NCI-H69 (cell line): Measurements from ENCODE around the gene EEIG2.
"Not testable (repeated sequence)": the region's sequence is repeated elsewhere in the genome, so short reads cannot be mapped to it uniquely, and the experiment has no call there.

Experiments used
- DNase-seq: peaks from one replicate; lab custom pipeline; 2025; lab: John Stamatoyannopoulos, UW

Gene EEIG2

GRCh38 chr1:108547493-108547892, 12.4 kb upstream of the EEIG2 start:
- not testable (repeated sequence) for DNase-seq

DNA sequence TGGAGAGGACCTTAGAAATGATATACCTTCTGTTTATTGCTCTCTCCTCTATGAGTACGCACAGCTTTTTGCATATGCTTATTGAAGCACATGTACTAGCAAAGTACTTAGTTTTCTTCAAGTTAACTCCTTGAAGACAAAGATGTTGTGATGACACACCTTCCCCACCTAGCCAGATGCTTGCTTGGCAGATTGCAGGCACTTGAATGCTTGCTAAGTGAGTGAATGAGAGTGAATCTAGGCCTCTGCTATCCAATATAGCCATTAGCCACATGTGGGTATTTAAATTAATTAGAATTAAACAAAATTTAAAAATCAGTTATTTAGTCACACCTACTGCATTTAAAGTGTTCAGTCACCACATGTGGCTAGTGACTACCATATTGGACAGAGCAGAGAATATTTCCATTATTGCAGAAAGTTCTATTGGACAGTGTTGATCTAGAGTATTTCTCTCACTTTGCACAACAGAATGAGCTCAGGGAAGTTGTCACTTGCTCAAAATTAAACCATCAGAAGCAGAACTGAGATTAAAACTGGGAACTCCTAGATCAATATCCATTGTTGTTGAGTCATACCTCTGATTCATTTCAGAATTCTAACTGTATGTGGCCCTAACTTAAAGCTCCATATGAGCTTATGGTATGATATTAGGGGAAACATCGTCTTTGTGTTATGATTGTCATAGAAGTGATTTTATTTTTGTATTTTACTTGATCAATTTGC, 8.6 kb upstream of the EEIG2 start:
- DNase-seq, result no peak

GRCh38 chr1:108553905-108554304, 6.0 kb upstream of the EEIG2 start:
- DNase-seq, result no peak

- DNase-seq, result no peak
Measured at GRCh38 chr1:108554682-108555427, 5.0 kb upstream of the EEIG2 start.

DNA sequence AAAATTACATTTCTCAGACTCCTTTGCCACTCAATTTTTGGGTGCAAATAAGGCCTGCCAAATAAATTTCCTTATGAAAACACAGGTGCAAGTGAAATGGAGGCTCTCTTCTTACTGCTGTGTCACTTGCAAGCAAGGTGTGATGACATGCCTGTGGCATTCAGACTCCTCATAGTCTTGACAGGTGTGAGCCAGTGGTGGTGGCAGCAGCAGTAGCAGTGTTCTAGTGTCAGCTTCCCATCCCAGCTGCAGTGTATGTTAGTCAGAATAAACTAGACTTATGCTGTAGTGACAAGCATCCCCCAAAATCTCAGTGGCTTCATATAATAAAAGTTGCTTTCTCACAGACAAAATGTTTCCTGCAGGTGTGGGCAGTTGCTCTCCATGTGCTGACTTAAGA, 3.8 kb upstream of the EEIG2 start:
- DNase-seq, result no peak

- no peak for DNase-seq
Measured at GRCh38 chr1:108556499-108556898, 3.4 kb upstream of the EEIG2 start.

GRCh38 chr1:108557296-108557695, 2.6 kb upstream of the EEIG2 start:
- no peak for DNase-seq

GRCh38 chr1:108560189-108560873, 431 bp downstream of the EEIG2 start:
- DNase-seq, result peak; percentile 52

DNA sequence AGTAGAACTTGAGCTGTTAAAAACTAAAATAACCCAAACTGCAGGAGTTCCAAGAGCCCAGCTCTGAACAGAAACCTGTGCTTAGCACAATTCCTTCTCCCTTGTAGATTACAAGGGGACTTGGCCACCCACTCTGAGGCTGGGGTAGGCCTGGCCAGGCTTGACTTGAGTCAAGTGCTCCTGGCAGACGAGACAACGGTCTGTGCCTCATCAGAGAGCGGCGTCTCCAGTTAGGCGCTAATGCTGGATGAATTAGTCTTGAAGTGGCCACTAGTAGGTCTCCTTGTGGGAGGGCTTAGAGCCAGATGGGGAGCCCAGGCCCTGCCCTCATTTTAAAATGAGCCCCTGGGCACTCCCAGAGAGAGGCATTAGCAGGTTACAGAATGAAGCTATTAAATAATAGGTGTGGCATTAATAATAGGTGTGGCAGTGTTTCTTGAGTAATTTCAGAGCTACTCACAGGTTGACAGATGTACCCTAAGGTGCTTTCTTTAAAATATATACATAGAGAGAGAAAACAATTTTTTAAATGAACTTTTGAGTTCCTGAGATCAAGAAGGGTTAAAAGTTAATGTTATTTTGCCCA, 1.1 kb downstream of the EEIG2 start:
- peak; percentile 15 for DNase-seq

GRCh38 chr1:108561689-108562326, 1.9 kb downstream of the EEIG2 start:
- peak; percentile 67 for DNase-seq

DNA sequence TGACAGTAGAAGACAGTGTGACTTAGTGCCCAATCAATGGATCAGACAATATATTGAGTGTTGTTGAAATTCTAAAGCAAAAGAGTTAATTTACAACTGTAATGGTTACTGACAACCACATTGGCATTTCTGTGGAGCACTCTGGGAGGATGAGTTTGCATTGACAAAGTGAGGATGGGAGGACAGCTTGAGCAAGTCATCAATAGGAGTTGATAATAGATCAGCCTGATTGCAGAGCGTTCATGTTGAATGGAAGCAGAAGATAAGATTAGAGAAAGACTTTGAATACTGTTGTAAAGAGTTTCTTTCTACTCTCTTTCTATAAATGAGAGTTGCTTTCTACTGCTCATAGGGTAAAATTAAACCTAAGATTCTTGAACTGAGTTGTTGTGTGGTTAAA, 3.9 kb downstream of the EEIG2 start:
- no peak for DNase-seq

- no peak for DNase-seq
Measured at GRCh38 chr1:108565081-108565480, 5.2 kb downstream of the EEIG2 start.

GRCh38 chr1:108565512-108565911, 5.6 kb downstream of the EEIG2 start:
- DNase-seq, result no peak

GRCh38 chr1:108568589-108568988, 8.7 kb downstream of the EEIG2 start:
- no peak for DNase-seq

DNA sequence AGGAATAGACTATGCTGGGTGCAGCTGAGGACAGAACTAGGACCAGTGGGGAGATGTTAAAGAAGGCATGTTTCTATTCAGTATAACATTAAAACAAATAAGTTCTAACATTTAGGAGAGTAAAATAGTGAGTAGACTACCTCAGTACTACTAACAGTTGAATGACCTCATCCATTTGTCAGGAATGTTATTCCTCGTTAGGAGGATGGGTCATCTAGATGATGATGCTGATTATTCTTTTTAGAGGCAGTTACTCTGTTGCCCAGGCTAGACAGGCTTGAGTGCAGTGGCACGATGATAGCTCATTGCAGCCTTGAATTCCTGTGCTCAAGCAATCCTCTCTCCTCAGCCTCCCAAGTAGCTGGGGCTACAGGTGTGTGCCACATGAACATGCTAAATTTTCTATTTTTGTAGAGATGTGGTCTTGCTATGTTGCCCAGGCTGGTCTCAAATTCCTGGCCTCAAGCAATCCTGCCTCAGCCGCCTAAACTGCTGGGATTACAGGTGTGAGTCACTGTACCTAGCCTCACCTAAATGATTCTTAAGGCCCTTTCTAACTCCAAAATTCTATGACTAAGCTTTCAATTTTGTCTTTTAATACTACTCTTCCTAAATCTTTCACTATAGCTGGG, 9.3 kb downstream of the EEIG2 start:
- DNase-seq, result no peak

DNA sequence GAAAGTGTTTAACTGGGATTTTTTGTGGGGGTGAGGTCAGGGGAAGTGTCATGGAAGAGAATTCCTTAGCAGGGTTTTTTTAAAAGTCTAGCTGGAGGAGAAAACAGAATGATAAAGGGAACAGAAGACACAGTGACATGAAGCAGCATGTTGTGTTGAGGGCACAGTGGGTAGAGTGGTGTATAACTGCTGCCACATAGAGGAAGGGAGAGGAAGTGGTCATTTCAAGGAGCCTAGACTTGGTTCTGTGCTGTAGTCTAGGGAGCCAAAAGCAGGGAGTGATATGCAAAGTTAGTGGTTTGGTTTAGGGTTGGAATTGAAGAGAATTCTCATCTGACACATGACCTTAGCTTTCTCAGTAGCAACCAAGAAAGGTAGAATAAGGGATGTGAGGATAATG, 10.2 kb downstream of the EEIG2 start:
- DNase-seq, result peak; percentile 11

GRCh38 chr1:108570998-108571401, 11.1 kb downstream of the EEIG2 start:
- no peak for DNase-seq

DNA sequence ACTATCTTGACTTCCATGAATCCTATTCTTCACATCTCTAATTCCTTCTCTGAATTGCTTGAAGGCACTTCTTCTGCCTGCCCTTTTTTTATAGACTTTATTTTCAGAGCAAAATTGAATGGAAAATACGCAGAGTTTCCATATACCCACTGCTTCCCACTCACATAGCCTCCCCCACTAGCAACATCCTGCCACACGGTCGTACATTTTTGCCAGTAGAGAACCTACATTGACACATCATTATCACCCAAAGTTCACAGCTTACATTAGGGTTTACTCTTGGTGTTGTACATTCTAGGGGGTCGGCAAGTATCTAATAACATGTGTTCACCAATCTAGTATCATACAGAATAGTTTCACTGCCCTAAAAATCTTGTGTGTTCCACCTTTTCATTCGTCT, 12.3 kb downstream of the EEIG2 start:
- no peak for DNase-seq

GRCh38 chr1:108573183-108573582, 13.3 kb downstream of the EEIG2 start:
- no peak for DNase-seq

DNA sequence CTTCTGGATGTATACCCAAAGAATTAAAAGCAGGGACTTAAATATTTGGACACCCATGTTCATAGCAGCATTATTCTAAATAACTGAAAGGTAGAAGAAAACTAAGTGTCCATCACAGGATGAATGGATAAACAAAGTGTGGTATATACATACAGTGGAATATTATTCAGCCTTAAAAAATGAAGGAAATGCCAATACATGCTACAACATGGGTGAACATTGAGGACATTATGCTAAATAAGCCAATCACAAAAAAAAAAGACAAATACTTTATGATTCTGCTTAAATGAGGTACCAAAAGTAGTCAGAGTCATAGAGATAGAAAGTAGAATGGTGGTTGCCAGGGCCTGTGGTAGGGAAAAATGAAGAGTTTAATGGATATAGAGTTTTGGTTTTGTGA, 14.1 kb downstream of the EEIG2 start:
- no peak for DNase-seq

GRCh38 chr1:108575375-108575774, 15.5 kb downstream of the EEIG2 start:
- no peak for DNase-seq
